Spleen (tissue), 7 donors: Measurements from ENCODE around the gene PAK4.
"Not testable (repeated sequence)": the region's sequence is repeated elsewhere in the genome, so short reads cannot be mapped to it uniquely, and the experiment has no call there.

Experiments used
- CTCF ChIP-seq, 11 experiments: fragments of 200-600 bp in 7 of 11; fragments of 450-650 bp in 4 of 11; sonication (generic) in 4 of 11; IDR thresholded peaks in 8 of 11; conservative IDR thresholded peaks in 3 of 11; 1 replicate in 7 of 11; 2 replicates in 4 of 11; pipeline versions ENCODE4 v1.4.0 to v1.8.0; 2016 to 2021; ENCODE audit warnings: antibody characterized with exemption in 11 of 11, inconsistent platforms in 4 of 11, mild to moderate bottlenecking in 1 of 11
- POLR2AphosphoS5 ChIP-seq, 3 donors: sonication (generic); formaldehyde crosslinking; IDR thresholded peaks; one replicate each; pipeline ENCODE4 v1.5.1; 2017; ENCODE audit warnings: antibody characterized with exemption in 3 of 3
- donor health status: DM: no; HTN: no; CAD: no; lungs with moderate emphysema.
- donor health status: DM: no; HTN: no; CAD: no.
- donor health status: DM: no; HTN: no; CAD: no.

GRCh38 chr19:39219108-39219507, 93.5 kb downstream of the PAK4 start:
- TF ChIP-seq CTCF (IDR thresholded peaks at IDR 0.05 in 8 of 11, conservative IDR thresholded peaks at IDR 0.05 in 3 of 11); POLR2AphosphoS5 (IDR thresholded peaks at IDR 0.05): not testable (repeated sequence)
